ENCODE measurements around the gene IPMK. TPM values are rescaled to one million over a fixed set of nuclear protein-coding genes. Genes with fewer than 3 reads are reported as not detected.

IPMK gene
- total and polyA plus RNA-seq, 2 donors (not counting 1 experiment from before 2014, with no cell fraction given): 3.6 to 6.3 TPM

GRCh38 chr10:58307676-58308075 is 40.0 kb upstream of the IPMK start:
- H3K79me2 ChIP-seq (ENCODE audit: control insufficient read depth, insufficient read depth, low read length): no peaks in the 10 kb centered on the region
- no peak overlapping the region for H3K27ac ChIP-seq (ENCODE audit: insufficient read depth, low read length)
- H4K20me1 ChIP-seq (ENCODE audit: control insufficient read depth, extremely low read depth, insufficient read depth, low read length): no peaks in the 10 kb centered on the region
- no peak for DNase-seq (ENCODE audit: low read depth in 2 of 2)
- H3K4me3 ChIP-seq (replicated peaks in 1 of 4; ENCODE audit: control extremely low read depth in 1 of 4, insufficient read depth in 1 of 4, low read depth in 3 of 4, low read length in 4 of 4): no peak overlapping the region
- H3K4me1 ChIP-seq (ENCODE audit: control insufficient read depth, extremely low read depth, insufficient read depth, low read length): no peaks in the 10 kb centered on the region
- no peak overlapping the region for H3K9ac ChIP-seq (ENCODE audit: insufficient read depth, low read length)
- no peaks in the 10 kb centered on the region for H3K27me3 ChIP-seq (ENCODE audit: control insufficient read depth, insufficient read depth, low read length)
- H3K4me2 ChIP-seq (ENCODE audit: extremely low read depth, insufficient read depth, low read length): no peak overlapping the region
- no peaks in the 10 kb centered on the region for H3K9me3 ChIP-seq (ENCODE audit: control insufficient read depth, insufficient read depth, low read depth, low read length)
- no peak for TF ChIP-seq CTCF (conservative IDR thresholded peaks at IDR 0.05 in 1 of 2, IDR thresholded peaks at IDR 0.05 in 1 of 2; ENCODE audit: low read depth in 1 of 2, low read length in 2 of 2)
- no peak for TF ChIP-seq EZH2 (IDR thresholded peaks at IDR 0.05; ENCODE audit: low read length, missing control alignments)
- H3K36me3 ChIP-seq (ENCODE audit: control insufficient read depth, insufficient read depth, low read length): no peaks in the 10 kb centered on the region
- H2AFZ ChIP-seq (ENCODE audit: low read length): no peak overlapping the region

- no peak for DNase-seq (ENCODE audit: low read depth in 2 of 2)
Measured at GRCh38 chr10:58305821-58306220, 38.1 kb upstream of the IPMK start.

GRCh38 chr10:58304099-58304633 is 36.5 kb upstream of the IPMK start:
- Histone ChIP-seq H3K9ac (ENCODE audit: insufficient read depth, low read length) (no peak overlapping the region), H3K36me3 (ENCODE audit: control insufficient read depth, insufficient read depth, low read length) (no peaks in the 10 kb centered on the region), H3K4me1 (ENCODE audit: control insufficient read depth, extremely low read depth, insufficient read depth, low read length) (no peaks in the 10 kb centered on the region), H3K4me3 (replicated peaks in 1 of 4; ENCODE audit: control extremely low read depth in 1 of 4, insufficient read depth in 1 of 4, low read depth in 3 of 4, low read length in 4 of 4) (no peak overlapping the region), H3K79me2 (ENCODE audit: control insufficient read depth, insufficient read depth, low read length) (no peaks in the 10 kb centered on the region), H3K4me2 (ENCODE audit: extremely low read depth, insufficient read depth, low read length) (no peak overlapping the region), H3K27ac (ENCODE audit: insufficient read depth, low read length) (no peak overlapping the region), H3K9me3 (ENCODE audit: control insufficient read depth, insufficient read depth, low read depth, low read length) (no peaks in the 10 kb centered on the region), H4K20me1 (ENCODE audit: control insufficient read depth, extremely low read depth, insufficient read depth, low read length) (no peaks in the 10 kb centered on the region), H3K27me3 (ENCODE audit: control insufficient read depth, insufficient read depth, low read length) (no peaks in the 10 kb centered on the region), H2AFZ (ENCODE audit: low read length) (no peak overlapping the region)
- no peak for DNase-seq (ENCODE audit: low read depth in 2 of 2)
- TF ChIP-seq EZH2 (IDR thresholded peaks at IDR 0.05; ENCODE audit: low read length, missing control alignments): no peak
- TF ChIP-seq CTCF (conservative IDR thresholded peaks at IDR 0.05 in 1 of 2, IDR thresholded peaks at IDR 0.05 in 1 of 2; ENCODE audit: low read depth in 1 of 2, low read length in 2 of 2): no peak

More at GRCh38 chr10:58305821-58306220, 38.1 kb upstream of the IPMK start:
- H3K27ac ChIP-seq (ENCODE audit: insufficient read depth, low read length): no peak overlapping the region
- no peaks in the 10 kb centered on the region for H3K79me2 ChIP-seq (ENCODE audit: control insufficient read depth, insufficient read depth, low read length)
- H3K4me2 ChIP-seq (ENCODE audit: extremely low read depth, insufficient read depth, low read length): no peak overlapping the region
- no peaks in the 10 kb centered on the region for H3K9me3 ChIP-seq (ENCODE audit: control insufficient read depth, insufficient read depth, low read depth, low read length)
- TF ChIP-seq EZH2 (IDR thresholded peaks at IDR 0.05; ENCODE audit: low read length, missing control alignments): no peak
- H3K9ac ChIP-seq (ENCODE audit: insufficient read depth, low read length): no peak overlapping the region
- H3K4me1 ChIP-seq (ENCODE audit: control insufficient read depth, extremely low read depth, insufficient read depth, low read length): no peaks in the 10 kb centered on the region
- H2AFZ ChIP-seq (ENCODE audit: low read length): no peak overlapping the region
- no peak overlapping the region for H3K4me3 ChIP-seq (replicated peaks in 1 of 4; ENCODE audit: control extremely low read depth in 1 of 4, insufficient read depth in 1 of 4, low read depth in 3 of 4, low read length in 4 of 4)
- no peaks in the 10 kb centered on the region for H3K36me3 ChIP-seq (ENCODE audit: control insufficient read depth, insufficient read depth, low read length)
- H3K27me3 ChIP-seq (ENCODE audit: control insufficient read depth, insufficient read depth, low read length): no peaks in the 10 kb centered on the region
- H4K20me1 ChIP-seq (ENCODE audit: control insufficient read depth, extremely low read depth, insufficient read depth, low read length): no peaks in the 10 kb centered on the region
